ENCODE measurements around the gene LOX.
"Not testable (repeated sequence)": the region's sequence is repeated elsewhere in the genome, so short reads cannot be mapped to it uniquely, and the experiment has no call there.

LOX gene

GRCh38 chr5:122095158-122095557, 17.1 kb upstream of the LOX start:
- no peak for DNase-seq (ENCODE audit: low spot score)
- TF ChIP-seq CTCF (IDR thresholded peaks at IDR 0.05; ENCODE audit: extremely low read depth, missing control alignments): no peak

GRCh38 chr5:122094251-122094650, 16.2 kb upstream of the LOX start:
- DNase-seq (ENCODE audit: low spot score): not testable (repeated sequence)

- no peak for TF ChIP-seq CTCF (IDR thresholded peaks at IDR 0.05; ENCODE audit: extremely low read depth, missing control alignments)
- DNase-seq (ENCODE audit: low spot score): no peak
Observed at GRCh38 chr5:122093415-122094180, 15.5 kb upstream of the LOX start.

- DNase-seq (ENCODE audit: low spot score): no peak
Observed at GRCh38 chr5:122091936-122092600, 14.0 kb upstream of the LOX start.

DNA sequence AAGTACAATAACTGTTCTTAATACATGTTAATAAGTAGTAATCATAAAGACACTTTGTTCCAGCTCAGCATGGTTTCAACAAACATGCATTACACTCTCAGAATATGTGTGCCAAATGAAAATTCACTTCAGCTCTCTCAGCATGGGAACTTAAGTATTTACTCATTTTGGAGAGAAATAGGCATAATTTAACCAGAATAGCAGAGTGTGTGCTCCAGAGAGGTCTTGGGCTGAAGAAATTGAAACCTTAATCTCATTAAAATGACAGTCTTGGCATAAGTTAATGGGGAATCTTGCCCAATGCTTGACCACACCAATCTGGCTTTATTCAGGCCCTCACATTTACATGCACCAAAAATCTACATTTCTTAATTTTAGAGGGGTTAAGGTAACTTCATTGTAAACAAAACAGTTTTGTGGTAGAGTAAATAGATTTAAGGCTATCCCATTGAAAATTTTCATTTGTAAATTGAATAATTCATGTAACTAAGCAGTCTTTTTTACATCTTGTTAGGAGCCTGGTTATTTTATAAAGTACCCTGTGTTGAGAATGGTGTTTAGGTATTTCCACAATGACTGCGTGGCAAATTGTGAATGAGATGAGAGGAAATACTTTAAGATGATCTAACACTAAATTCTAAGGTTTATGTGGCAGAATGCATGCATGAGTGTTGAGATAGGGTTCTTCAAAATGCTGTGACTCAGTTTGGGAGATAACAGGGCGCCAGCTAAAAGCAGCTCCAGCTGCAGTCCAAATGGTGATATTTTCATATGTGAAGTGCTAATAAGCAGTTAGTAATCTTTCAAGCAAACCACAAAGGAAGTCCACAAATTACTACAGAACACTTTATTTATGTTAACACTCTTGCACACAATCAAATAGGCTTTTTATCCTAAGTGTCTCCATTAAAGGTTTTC, 11.3 kb upstream of the LOX start:
- no peak for TF ChIP-seq CTCF (IDR thresholded peaks at IDR 0.05; ENCODE audit: extremely low read depth, missing control alignments)
- no peak for DNase-seq (ENCODE audit: low spot score)

More at GRCh38 chr5:122091936-122092600, 14.0 kb upstream of the LOX start:
- no peak for TF ChIP-seq CTCF (IDR thresholded peaks at IDR 0.05; ENCODE audit: extremely low read depth, missing control alignments)

DNA sequence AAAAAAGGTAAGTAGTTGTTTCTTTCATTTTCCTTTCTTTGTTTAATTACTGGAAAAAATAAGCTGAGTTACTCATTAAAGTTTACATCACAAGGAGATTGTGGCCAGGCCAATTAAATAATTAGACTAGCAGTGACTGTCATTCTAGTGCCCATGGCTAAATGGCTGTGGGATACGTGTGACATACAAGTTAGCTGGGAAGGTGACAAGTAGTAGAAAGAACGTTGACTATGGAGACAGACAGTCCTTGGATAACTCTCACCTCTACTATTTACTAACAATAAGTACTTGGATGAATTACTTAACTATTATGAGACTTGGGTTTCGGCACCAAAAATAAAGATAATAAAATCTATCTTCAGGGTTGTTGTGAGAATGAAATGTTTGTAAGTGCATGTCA, 7.0 kb upstream of the LOX start:
- TF ChIP-seq CTCF (IDR thresholded peaks at IDR 0.05; ENCODE audit: extremely low read depth, missing control alignments): no peak
- DNase-seq (ENCODE audit: low spot score): no peak

DNA sequence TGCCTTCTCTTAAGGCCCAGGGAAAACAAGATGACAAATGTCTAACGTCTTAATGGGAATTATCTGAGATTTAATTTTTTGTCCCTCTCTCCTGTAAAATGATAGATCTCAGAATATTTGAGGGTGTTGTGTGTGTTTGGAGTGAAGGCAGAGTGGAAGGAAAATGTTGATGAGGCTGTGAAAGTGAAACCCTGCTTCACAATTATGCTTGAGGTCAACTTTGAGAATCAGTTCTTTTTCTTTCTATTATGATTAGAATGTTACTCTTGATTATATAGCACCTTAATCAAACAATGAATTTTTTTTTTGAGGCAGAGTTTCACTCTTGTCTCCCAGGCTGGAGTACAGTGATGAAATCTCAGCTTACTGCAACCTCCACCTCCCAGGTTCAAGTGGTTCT, 5.5 kb upstream of the LOX start:
- no peak for DNase-seq (ENCODE audit: low spot score)
- TF ChIP-seq CTCF (IDR thresholded peaks at IDR 0.05; ENCODE audit: extremely low read depth, missing control alignments): no peak
